Memory B cell (primary cell): ENCODE data around the gene FYN.
"Not testable (repeated sequence)": the region's sequence is repeated elsewhere in the genome, so short reads cannot be mapped to it uniquely, and the experiment has no call there.

Experiments used
- ATAC-seq: fragments of 150-1000 bp; cut with Tn5 transposase; 2 replicates; pipeline ENCODE4 v1.10.0; 2021; ENCODE audit warnings: low read depth, mild to moderate bottlenecking, moderate library complexity
- DNase-seq, 2 donors: peaks; one replicate each; pipeline ENCODE4 v3.0.0; 2022; ENCODE audit warnings: low spot score in 2 of 2
- H3K27ac Mint-ChIP-seq: one replicate; pipeline ENCODE4 v1.8.0; 2022; ENCODE audit warnings: mild to moderate bottlenecking, moderate library complexity, mixed read lengths
- H3K27me3 Mint-ChIP-seq: one replicate; pipeline ENCODE4 v1.8.0; 2022; ENCODE audit warnings: mixed read lengths
- H3K36me3 Mint-ChIP-seq: one replicate; pipeline ENCODE4 v1.8.0; 2022; ENCODE audit warnings: mild to moderate bottlenecking, mixed read lengths
- H3K4me1 Mint-ChIP-seq: one replicate; pipeline ENCODE4 v1.8.0; 2022; ENCODE audit warnings: mixed read lengths
- H3K4me3 Mint-ChIP-seq: one replicate; pipeline ENCODE4 v1.8.0; 2022; ENCODE audit warnings: mild to moderate bottlenecking, moderate library complexity, mixed read lengths
- H3K9me3 Mint-ChIP-seq: one replicate; pipeline ENCODE4 v1.8.0; 2022; ENCODE audit warnings: mixed read lengths

The FYN gene

GRCh38 chr6:111894951-111895350 lies 21.7 kb upstream of the FYN start:
- H3K9me3 Mint-ChIP-seq, result no peaks in the 10 kb centered on the region

GRCh38 chr6:111894272-111894671 lies 21.0 kb upstream of the FYN start:
- ATAC-seq, result no peak
- no peaks in the 10 kb centered on the region for H3K36me3 Mint-ChIP-seq
- H3K4me1 Mint-ChIP-seq, result no peaks in the 10 kb centered on the region
- H3K27me3 Mint-ChIP-seq, result no peaks in the 10 kb centered on the region
- DNase-seq, result no peak
- H3K4me3 Mint-ChIP-seq, result no peak overlapping the region
- H3K9me3 Mint-ChIP-seq, result no peaks in the 10 kb centered on the region
- no peak overlapping the region for H3K27ac Mint-ChIP-seq

More at GRCh38 chr6:111894951-111895350, 21.7 kb upstream of the FYN start:
- Mint-ChIP-seq H3K4me1 (no peaks in the 10 kb centered on the region), H3K27ac (no peak overlapping the region), H3K4me3 (no peak overlapping the region), H3K36me3 (no peaks in the 10 kb centered on the region), H3K27me3 (no peaks in the 10 kb centered on the region)
- DNase-seq (no peak), ATAC-seq (no peak)

GRCh38 chr6:111892431-111892830 lies 19.2 kb upstream of the FYN start:
- ATAC-seq, result no peak
- H3K4me1 Mint-ChIP-seq, result peaks cover 3% of the 10 kb centered on the region
- DNase-seq, result no peak
- H3K27ac Mint-ChIP-seq, result no peak overlapping the region
- no peaks in the 10 kb centered on the region for H3K27me3 Mint-ChIP-seq
- H3K36me3 Mint-ChIP-seq, result no peaks in the 10 kb centered on the region
- no peak overlapping the region for H3K4me3 Mint-ChIP-seq
- no peaks in the 10 kb centered on the region for H3K9me3 Mint-ChIP-seq

GRCh38 chr6:111890988-111891387 lies 17.7 kb upstream of the FYN start:
- no peak for DNase-seq
- Mint-ChIP-seq H3K36me3 (no peaks in the 10 kb centered on the region), H3K4me3 (no peak overlapping the region), H3K9me3 (peaks cover under 1% of the 10 kb centered on the region), H3K27me3 (no peaks in the 10 kb centered on the region), H3K27ac (no peak overlapping the region), H3K4me1 (peaks cover 3% of the 10 kb centered on the region)
- ATAC-seq, result no peak

GRCh38 chr6:111888928-111889695 lies 15.9 kb upstream of the FYN start:
- H3K4me3 Mint-ChIP-seq, result no peak overlapping the region
- H3K9me3 Mint-ChIP-seq, result peaks cover 5% of the 10 kb centered on the region
- H3K36me3 Mint-ChIP-seq, result peaks cover 4% of the 10 kb centered on the region
- peaks cover 3% of the 10 kb centered on the region for H3K4me1 Mint-ChIP-seq
- no peak overlapping the region for H3K27ac Mint-ChIP-seq
- DNase-seq (no peak), ATAC-seq (no peak)
- H3K27me3 Mint-ChIP-seq, result no peaks in the 10 kb centered on the region

GRCh38 chr6:111886793-111887192 lies 13.5 kb upstream of the FYN start:
- H3K4me1 Mint-ChIP-seq, H3K4me3 Mint-ChIP-seq, H3K9me3 Mint-ChIP-seq, H3K27me3 Mint-ChIP-seq, H3K36me3 Mint-ChIP-seq, ATAC-seq, DNase-seq, H3K27ac Mint-ChIP-seq: not testable (repeated sequence)

- DNase-seq, result no peak
- H3K27me3 Mint-ChIP-seq, result no peaks in the 10 kb centered on the region
- peaks cover 3% of the 10 kb centered on the region for H3K4me1 Mint-ChIP-seq
- H3K9me3 Mint-ChIP-seq, result peaks cover 6% of the 10 kb centered on the region
- H3K27ac Mint-ChIP-seq, result no peak overlapping the region
- no peak overlapping the region for H3K4me3 Mint-ChIP-seq
- no peak for ATAC-seq
- H3K36me3 Mint-ChIP-seq, result peaks cover 5% of the 10 kb centered on the region
These were observed 12.2 kb upstream of the FYN start for GRCh38 chr6:111885373-111886027.

GRCh38 chr6:111884068-111884467 lies 10.8 kb upstream of the FYN start:
- Mint-ChIP-seq H3K36me3 (peaks cover 5% of the 10 kb centered on the region), H3K9me3 (peaks cover 6% of the 10 kb centered on the region), H3K4me1 (peaks cover 3% of the 10 kb centered on the region), H3K4me3 (no peak overlapping the region), H3K27ac (no peak overlapping the region), H3K27me3 (no peaks in the 10 kb centered on the region)
- ATAC-seq (no peak), DNase-seq (no peak)

GRCh38 chr6:111880181-111880888 lies 7.1 kb upstream of the FYN start:
- DNase-seq (no peak), ATAC-seq (no peak)
- Mint-ChIP-seq H3K4me1 (no peaks in the 10 kb centered on the region), H3K27ac (no peak overlapping the region), H3K36me3 (peaks cover 3% of the 10 kb centered on the region), H3K27me3 (no peaks in the 10 kb centered on the region), H3K4me3 (no peak overlapping the region), H3K9me3 (peaks cover 2% of the 10 kb centered on the region)

GRCh38 chr6:111875741-111876140 lies 2.5 kb upstream of the FYN start:
- DNase-seq (no peak), ATAC-seq (no peak)
- H3K4me1 Mint-ChIP-seq, result peaks cover 18% of the 10 kb centered on the region
- H3K27ac Mint-ChIP-seq, result no peak overlapping the region
- peaks cover 1% of the 10 kb centered on the region for H3K36me3 Mint-ChIP-seq
- no peak overlapping the region for H3K4me3 Mint-ChIP-seq
- H3K9me3 Mint-ChIP-seq, result peaks cover 1% of the 10 kb centered on the region
- no peaks in the 10 kb centered on the region for H3K27me3 Mint-ChIP-seq

- Mint-ChIP-seq H3K9me3 (no peaks in the 10 kb centered on the region), H3K4me1 (peaks cover 23% of the 10 kb centered on the region), H3K4me3 (peak overlapping the region; percentile 96), H3K36me3 (no peaks in the 10 kb centered on the region), H3K27ac (no peak overlapping the region), H3K27me3 (no peaks in the 10 kb centered on the region)
- ATAC-seq (no peak), DNase-seq (peak; percentile 24)
These were observed 768 bp upstream of the FYN start for GRCh38 chr6:111874025-111874415.

GRCh38 chr6:111872401-111873177 lies 663 bp downstream of the FYN start:
- Mint-ChIP-seq H3K27me3 (no peaks in the 10 kb centered on the region), H3K36me3 (no peaks in the 10 kb centered on the region), H3K4me3 (peak overlapping the region; percentile 91), H3K9me3 (no peaks in the 10 kb centered on the region), H3K4me1 (peaks cover 28% of the 10 kb centered on the region), H3K27ac (peak overlapping the region; percentile 91)
- peak; percentile 24 for ATAC-seq
- peak; percentile 46 to 65 for DNase-seq

GRCh38 chr6:111871725-111872400 lies 1.4 kb downstream of the FYN start:
- Mint-ChIP-seq H3K4me3 (peak overlapping the region; percentile 91), H3K27ac (peak overlapping the region; percentile 91), H3K27me3 (no peaks in the 10 kb centered on the region), H3K4me1 (peaks cover 30% of the 10 kb centered on the region), H3K36me3 (no peaks in the 10 kb centered on the region), H3K9me3 (no peaks in the 10 kb centered on the region)
- DNase-seq (no peak), ATAC-seq (no peak)
